GM12878 (cell line): Measurements from ENCODE around the gene KRTAP5-3. TPM values are rescaled to one million over a fixed set of nuclear protein-coding genes. Genes with fewer than 3 reads are reported as not detected.
A peak's percentile ranks its signal among the peaks of the same experiment; 100 is the strongest.

Experiments
- ATF3 ChIP-seq: IDR thresholded peaks from 2 replicates; pipeline ENCODE4 v1.6.1; 2011; ENCODE audit warnings: low read depth, mild to moderate bottlenecking, low read length, moderate library complexity, borderline replicate concordance; ENCODE audit errors: extremely low read depth
- BHLHE40 ChIP-seq, 2 experiments: fragments of 450-650 bp in 1 of 2; IDR thresholded peaks; 2 replicates each; pipeline ENCODE4 v1.6.1; 2011 to 2017; ENCODE audit warnings: low read depth in 2 of 2, borderline replicate concordance in 1 of 2, improper control_type of control experiment in 1 of 2, low read length in 1 of 2, mild to moderate bottlenecking in 1 of 2
- CUX1 ChIP-seq: IDR thresholded peaks from 2 replicates; pipeline ENCODE4 v1.6.1; 2012; ENCODE audit warnings: improper control_type of control experiment, low read depth, low read length; ENCODE audit not compliant: insufficient replicate concordance
- ELK1 ChIP-seq: IDR thresholded peaks from 2 replicates; pipeline ENCODE4 v1.6.1; 2012; ENCODE audit warnings: low read depth, low read length, improper control_type of control experiment
- ETV6 ChIP-seq, 2 experiments: fragments of 450-650 bp in 1 of 2; IDR thresholded peaks in 1 of 2; conservative IDR thresholded peaks in 1 of 2; 2 replicates each; pipeline ENCODE4 v1.6.1; 2014; ENCODE audit warnings: antibody characterized with exemption in 1 of 2, borderline replicate concordance in 1 of 2, low read depth in 1 of 2, mild to moderate bottlenecking in 1 of 2, moderate library complexity in 1 of 2
- MAX ChIP-seq: IDR thresholded peaks from 2 replicates; pipeline ENCODE4 v1.6.1; 2012; ENCODE audit warnings: low read depth, low read length, improper control_type of control experiment
- PAX5 ChIP-seq: IDR thresholded peaks from 2 replicates; pipeline ENCODE4 v1.6.1; 2011; ENCODE audit warnings: low read depth, low read length, borderline replicate concordance
- RAD51 ChIP-seq: fragments of 450-650 bp; IDR thresholded peaks from 2 replicates; pipeline ENCODE4 v1.6.1; 2016; ENCODE audit warnings: moderate library complexity, mild to moderate bottlenecking, inconsistent platforms
- RELA ChIP-seq: fragments of 450-650 bp; IDR thresholded peaks from 2 replicates; pipeline ENCODE4 v1.8.0; 2014; ENCODE audit warnings: borderline replicate concordance; ENCODE audit not compliant: partially characterized antibody
- SMARCA5 ChIP-seq: fragments of 450-650 bp; IDR thresholded peaks from 2 replicates; pipeline ENCODE4 v1.6.1; 2017; ENCODE audit warnings: mild to moderate bottlenecking
- SP1 ChIP-seq: IDR thresholded peaks from one replicate; pipeline ENCODE4 v1.6.1; 2011; ENCODE audit warnings: low read depth, low read length
- ZBTB33 ChIP-seq: fragments of 450-650 bp; IDR thresholded peaks from 2 replicates; pipeline ENCODE4 v1.6.1; 2017; ENCODE audit warnings: mild to moderate bottlenecking
- ZNF592 ChIP-seq: fragments of 450-650 bp; IDR thresholded peaks from 2 replicates; pipeline ENCODE4 v1.6.1; 2017; ENCODE audit warnings: mild to moderate bottlenecking, moderate library complexity
- polyA plus RNA-seq, 11 experiments: library from polyadenylated mRNA; depleted of rRNA in 4 of 11; unstranded in 6 of 11; stranded (reverse) in 5 of 11; fragments of >200 nt; fragmentation: Nextera tagmentation in 4 of 11; fragmentation: Illumina TruSeq in 1 of 11; extraction: Ambion mirVana in 4 of 11; extraction: Trizol in 1 of 11; gene quantifications; 1 replicate in 1 of 11; 2 replicates in 10 of 11; pipeline versions ENCODE4 v1.2.1 to v1.2.3, GENCODE V29; 2011 to 2016; ENCODE audit warnings: inconsistent platforms in 2 of 11, missing spikeins in 2 of 11, low read depth in 1 of 11
- total RNA-seq, 4 experiments: library from RNA; depleted of rRNA in 3 of 4; stranded (reverse); fragments of >200 nt in 3 of 4; fragmentation: Illumina TruSeq in 1 of 4; extraction: Trizol in 1 of 4; gene quantifications; 2 replicates each; pipeline versions ENCODE4 v1.2.1 to v1.2.3, GENCODE V29; 2013 to 2021

The KRTAP5-3 gene
- total and polyA plus RNA-seq, 10 of the 15 experiments (the other 5 are each of a cell fraction or from before 2014, with no cell fraction given): not detected

- no peak for TF ChIP-seq ZNF592
- TF ChIP-seq SMARCA5: 0 out of 2 replicates have a peak, but pooled peaks have one; percentile 22
- no peak for TF ChIP-seq RAD51
- TF ChIP-seq ELK1: no peak
- TF ChIP-seq BHLHE40 (IDR thresholded peaks at IDR 0.05; ENCODE audit: borderline replicate concordance in 1 of 2, low read depth in 2 of 2, low read length in 1 of 2): peak; percentile 15 to 43; a peak in 2 of 4 replicates
- no peak for TF ChIP-seq PAX5
- no peak for TF ChIP-seq MAX
- TF ChIP-seq SP1: no peak
- no peak for TF ChIP-seq ETV6 (conservative IDR thresholded peaks at IDR 0.05 in 1 of 2, IDR thresholded peaks at IDR 0.05 in 1 of 2; ENCODE audit: borderline replicate concordance in 1 of 2, low read depth in 1 of 2)
- no peak for TF ChIP-seq ZBTB33
- no peak for TF ChIP-seq ATF3
- no peak for TF ChIP-seq CUX1
- TF ChIP-seq RELA: no peak
Measured at GRCh38 chr11:1574238-1574932, 33.9 kb downstream of the KRTAP5-3 start (continued).
